GM12878 (cell line): ENCODE measurements around the gene RPS3. TPM values are rescaled to one million over a fixed set of nuclear protein-coding genes. Genes with fewer than 3 reads are reported as not detected.

Experiments
- ATAC-seq: fragments of 200-7000 bp; cut with Tn5 transposase; 3 replicates; pipeline ENCODE4 v1.9.1; 2020; ENCODE audit warnings: mild to moderate bottlenecking, moderate library complexity
- BruUV-seq: library from RNA; stranded (reverse); fragments of 400-500 nt; replicated peaks from 2 replicates; lab custom pipeline; 2021; lab: Mats Ljungman, UMichigan
- CTCF ChIA-PET: fragments of 300-600 bp; sonication (Branson Sonifier 250); formaldehyde crosslinking; extraction: SDS; loops from one replicate; lab custom pipeline; 2021; ENCODE audit warnings: inconsistent platforms; lab: Yijun Ruan, JAX
- POLR2A ChIA-PET: fragments of 350-600 bp; formaldehyde crosslinking; extraction: SDS; loops from one replicate; lab custom pipeline; 2021; ENCODE audit warnings: inconsistent platforms; lab: Charles Lee
- RAD21 ChIA-PET: fragments of 300-600 bp; sonication (Branson Sonifier 250); formaldehyde crosslinking; loops from one replicate; lab custom pipeline; 2023; ENCODE audit warnings: antibody characterized with exemption; ENCODE audit not compliant: unreplicated experiment; lab: Charles Lee
- SMC1A ChIA-PET: fragments of 300-600 bp; sonication (Branson Sonifier 250); formaldehyde crosslinking; loops from one replicate; lab custom pipeline; 2023; ENCODE audit not compliant: unreplicated experiment, uncharacterized antibody; lab: Charles Lee
- DNase-seq: peaks from one replicate; pipeline ENCODE4 v3.0.0-alpha.2; 2011; ENCODE audit warnings: low read depth, low spot score
- FAIRE-seq: peaks from 3 replicates; lab custom pipeline; 2011; peaks lifted over from hg19 to GRCh38; lab: Jason Lieb, UNC
- H2AFZ ChIP-seq: 2 replicates; pipeline ENCODE4 v1.6.0; 2011; ENCODE audit warnings: low read depth, low read length, control low read depth; ENCODE audit not compliant: control insufficient read depth
- H3K27ac ChIP-seq: 2 replicates; pipeline ENCODE4 v1.5.1; 2011; ENCODE audit warnings: control low read depth; ENCODE audit not compliant: control insufficient read depth, insufficient read depth
- H3K27me3 ChIP-seq, 2 experiments: replicated peaks in 1 of 2; 2 replicates each; pipeline versions ENCODE4 v1.6.0 to v1.6.1; 2011; ENCODE audit warnings: low read length in 1 of 2; ENCODE audit not compliant: control insufficient read depth in 2 of 2, insufficient read depth in 2 of 2
- H3K36me3 ChIP-seq, 2 experiments: 2 replicates each; pipeline ENCODE4 v1.5.1; 2011; ENCODE audit warnings: low read length in 1 of 2; ENCODE audit not compliant: control insufficient read depth in 2 of 2, insufficient read depth in 2 of 2
- H3K4me1 ChIP-seq: 2 replicates; pipeline ENCODE4 v1.6.1; 2011; ENCODE audit warnings: mild to moderate bottlenecking, low read length, moderate library complexity, mixed read lengths; ENCODE audit not compliant: control insufficient read depth, insufficient read depth
- H3K4me2 ChIP-seq: 2 replicates; pipeline ENCODE4 v1.6.0; 2011; ENCODE audit warnings: control low read depth; ENCODE audit not compliant: control insufficient read depth, insufficient read depth
- H3K4me3 ChIP-seq: fragments of 200-600 bp; sonication (generic); 2 replicates; pipeline ENCODE4 v1.5.1; 2016
- H3K79me2 ChIP-seq: 2 replicates; pipeline ENCODE4 v1.6.0; 2011; ENCODE audit warnings: low read length; ENCODE audit not compliant: control insufficient read depth, insufficient read depth
- H3K9ac ChIP-seq: 2 replicates; pipeline ENCODE4 v1.8.0; 2011; ENCODE audit warnings: low read length, control low read depth, mixed read lengths; ENCODE audit not compliant: control insufficient read depth, insufficient read depth
- H3K9me3 ChIP-seq: replicated peaks from 3 replicates; pipeline ENCODE4 v1.5.1; 2011; ENCODE audit warnings: mild to moderate bottlenecking, low read length; ENCODE audit not compliant: control insufficient read depth, insufficient read depth
- H4K20me1 ChIP-seq: 2 replicates; pipeline ENCODE4 v1.6.0; 2011; ENCODE audit not compliant: control insufficient read depth, insufficient read depth
- CBX3 ChIP-seq: fragments of 200-600 bp; sonication (generic); IDR thresholded peaks from 2 replicates; pipeline ENCODE4 v1.6.1; 2016; ENCODE audit warnings: low read depth, borderline replicate concordance
- EGR1 ChIP-seq, 2 experiments: IDR thresholded peaks; 1 replicate in 1 of 2; 2 replicates in 1 of 2; pipeline ENCODE4 v1.6.1; 2011 to 2012; ENCODE audit warnings: low read depth in 2 of 2, low read length in 2 of 2, borderline replicate concordance in 1 of 2, mild to moderate bottlenecking in 1 of 2, moderate library complexity in 1 of 2
- POLR2A ChIP-seq: IDR thresholded peaks from 2 replicates; pipeline ENCODE4 v1.6.1; 2011; ENCODE audit warnings: low read depth, mild to moderate bottlenecking, low read length
- POLR2AphosphoS2 ChIP-seq: IDR thresholded peaks from 2 replicates; pipeline ENCODE4 v1.6.1; 2011; ENCODE audit warnings: low read depth, mild to moderate bottlenecking, low read length, improper control_type of control experiment, moderate library complexity
- SMAD5 ChIP-seq: IDR thresholded peaks from 2 replicates; pipeline ENCODE4 v1.6.1; 2016; ENCODE audit warnings: antibody characterized with exemption, low read depth
- WRNIP1 ChIP-seq: IDR thresholded peaks from 2 replicates; pipeline ENCODE4 v1.6.1; 2011; ENCODE audit warnings: low read depth, low read length, improper control_type of control experiment, borderline replicate concordance
- ZNF622 ChIP-seq: fragments of 450-650 bp; IDR thresholded peaks from 2 replicates; pipeline ENCODE4 v1.6.1; 2017; ENCODE audit warnings: mild to moderate bottlenecking, inconsistent platforms
- ZSCAN29 ChIP-seq: fragments of 450-650 bp; IDR thresholded peaks from 2 replicates; pipeline ENCODE4 v1.6.1; 2017; ENCODE audit warnings: mild to moderate bottlenecking, moderate library complexity
- WGBS: methylation state at CpG from one replicate; pipeline ENCODE4 v1.1.6; 2016; ENCODE audit warnings: low lambda C conversion rate; ENCODE audit not compliant: insufficient replicate concordance, insufficient coverage; ENCODE audit errors: missing lambda C conversion rate; 5-methylcytosine and 5-hydroxymethylcytosine counted together
- in situ Hi-C: fragments of 300-500 bp; cut with MboI; formaldehyde crosslinking; loops from 9 replicates; pipeline ENCODE4 v1.14.3; 2018; ENCODE audit warnings: mixed read lengths
- intact Hi-C: fragments of 100-400 bp; cut with micrococcal nuclease; formaldehyde crosslinking; loops from one replicate; pipeline ENCODE4 v1.14.2; 2022; ENCODE audit not compliant: unreplicated experiment
- polyA plus RNA-seq, 11 experiments: library from polyadenylated mRNA; depleted of rRNA in 4 of 11; unstranded in 6 of 11; stranded (reverse) in 5 of 11; fragments of >200 nt; fragmentation: Nextera tagmentation in 4 of 11; fragmentation: Illumina TruSeq in 1 of 11; extraction: Ambion mirVana in 4 of 11; extraction: Trizol in 1 of 11; gene quantifications; 1 replicate in 1 of 11; 2 replicates in 10 of 11; pipeline versions ENCODE4 v1.2.1 to v1.2.3, GENCODE V29; 2011 to 2016; ENCODE audit warnings: inconsistent platforms in 2 of 11, missing spikeins in 2 of 11, low read depth in 1 of 11
- total RNA-seq, 4 experiments: library from RNA; depleted of rRNA in 3 of 4; stranded (reverse); fragments of >200 nt in 3 of 4; fragmentation: Illumina TruSeq in 1 of 4; extraction: Trizol in 1 of 4; gene quantifications; 2 replicates each; pipeline versions ENCODE4 v1.2.1 to v1.2.3, GENCODE V29; 2013 to 2021
- TF ChIP-seq, protein P1 (sequence below): fragments of 450-650 bp; formaldehyde crosslinking; IDR thresholded peaks from 2 replicates; pipeline ENCODE4 v1.4.0; 2020; ENCODE audit warnings: mild to moderate bottlenecking, moderate library complexity
- TF ChIP-seq, protein P2 (sequence below): IDR thresholded peaks from 2 replicates; pipeline ENCODE4 v1.6.1; 2011; ENCODE audit warnings: borderline replicate concordance, low read depth, mild to moderate bottlenecking, moderate library complexity, mixed read lengths, low read length; ENCODE audit not compliant: insufficient read depth; ENCODE audit errors: extremely low read length
- TF ChIP-seq, protein P3 (sequence below): fragments of 450-650 bp; IDR thresholded peaks from 2 replicates; pipeline ENCODE4 v1.6.1; 2017; ENCODE audit warnings: borderline replicate concordance
- TF ChIP-seq, protein P4 (sequence below): IDR thresholded peaks from 2 replicates; pipeline ENCODE4 v1.6.1; 2011; ENCODE audit warnings: mild to moderate bottlenecking, low read depth, low read length, moderate library complexity; ENCODE audit not compliant: insufficient replicate concordance
- TF ChIP-seq, protein P5 (sequence below): IDR thresholded peaks from 2 replicates; pipeline ENCODE4 v1.6.1; 2011; ENCODE audit warnings: low read depth, low read length, improper control_type of control experiment, borderline replicate concordance

Gene RPS3
- total and polyA plus RNA-seq, 10 of the 15 experiments (the other 5 are each of a cell fraction or from before 2014, with no cell fraction given), result 2,127 to 9,556 (median 4,327) TPM

DNA sequence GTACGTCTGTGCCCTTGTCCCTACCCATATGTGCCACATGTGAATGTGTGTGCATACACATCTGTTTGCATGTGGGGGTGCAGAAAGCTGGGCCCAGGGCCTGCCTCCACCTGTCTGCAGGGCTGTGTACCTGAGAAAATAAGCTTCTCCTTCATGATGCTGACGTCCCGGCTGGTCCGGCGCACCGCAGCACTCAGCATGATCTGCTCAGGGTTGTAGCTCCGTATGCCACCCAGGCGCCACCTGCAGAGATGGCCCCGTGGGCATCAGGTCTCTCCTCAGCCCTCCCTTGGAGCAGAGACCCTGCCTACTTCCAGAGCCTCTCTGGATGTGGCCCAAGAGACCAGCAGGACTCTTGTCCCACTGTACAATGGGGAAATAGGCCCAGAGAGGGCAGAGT, 37.5 kb downstream of the RPS3 start (continued):
- TF ChIP-seq WRNIP1, result no peak
- TF ChIP-seq, protein P1, sequence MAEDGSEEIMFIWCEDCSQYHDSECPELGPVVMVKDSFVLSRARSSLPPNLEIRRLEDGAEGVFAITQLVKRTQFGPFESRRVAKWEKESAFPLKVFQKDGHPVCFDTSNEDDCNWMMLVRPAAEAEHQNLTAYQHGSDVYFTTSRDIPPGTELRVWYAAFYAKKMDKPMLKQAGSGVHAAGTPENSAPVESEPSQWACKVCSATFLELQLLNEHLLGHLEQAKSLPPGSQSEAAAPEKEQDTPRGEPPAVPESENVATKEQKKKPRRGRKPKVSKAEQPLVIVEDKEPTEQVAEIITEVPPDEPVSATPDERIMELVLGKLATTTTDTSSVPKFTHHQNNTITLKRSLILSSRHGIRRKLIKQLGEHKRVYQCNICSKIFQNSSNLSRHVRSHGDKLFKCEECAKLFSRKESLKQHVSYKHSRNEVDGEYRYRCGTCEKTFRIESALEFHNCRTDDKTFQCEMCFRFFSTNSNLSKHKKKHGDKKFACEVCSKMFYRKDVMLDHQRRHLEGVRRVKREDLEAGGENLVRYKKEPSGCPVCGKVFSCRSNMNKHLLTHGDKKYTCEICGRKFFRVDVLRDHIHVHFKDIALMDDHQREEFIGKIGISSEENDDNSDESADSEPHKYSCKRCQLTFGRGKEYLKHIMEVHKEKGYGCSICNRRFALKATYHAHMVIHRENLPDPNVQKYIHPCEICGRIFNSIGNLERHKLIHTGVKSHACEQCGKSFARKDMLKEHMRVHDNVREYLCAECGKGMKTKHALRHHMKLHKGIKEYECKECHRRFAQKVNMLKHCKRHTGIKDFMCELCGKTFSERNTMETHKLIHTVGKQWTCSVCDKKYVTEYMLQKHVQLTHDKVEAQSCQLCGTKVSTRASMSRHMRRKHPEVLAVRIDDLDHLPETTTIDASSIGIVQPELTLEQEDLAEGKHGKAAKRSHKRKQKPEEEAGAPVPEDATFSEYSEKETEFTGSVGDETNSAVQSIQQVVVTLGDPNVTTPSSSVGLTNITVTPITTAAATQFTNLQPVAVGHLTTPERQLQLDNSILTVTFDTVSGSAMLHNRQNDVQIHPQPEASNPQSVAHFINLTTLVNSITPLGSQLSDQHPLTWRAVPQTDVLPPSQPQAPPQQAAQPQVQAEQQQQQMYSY, result no peak
- no peak for TF ChIP-seq CBX3
- TF ChIP-seq ZNF622, result no peak
- TF ChIP-seq POLR2A, result no peak
- TF ChIP-seq, all 136 proteins: peak for 0

DNA sequence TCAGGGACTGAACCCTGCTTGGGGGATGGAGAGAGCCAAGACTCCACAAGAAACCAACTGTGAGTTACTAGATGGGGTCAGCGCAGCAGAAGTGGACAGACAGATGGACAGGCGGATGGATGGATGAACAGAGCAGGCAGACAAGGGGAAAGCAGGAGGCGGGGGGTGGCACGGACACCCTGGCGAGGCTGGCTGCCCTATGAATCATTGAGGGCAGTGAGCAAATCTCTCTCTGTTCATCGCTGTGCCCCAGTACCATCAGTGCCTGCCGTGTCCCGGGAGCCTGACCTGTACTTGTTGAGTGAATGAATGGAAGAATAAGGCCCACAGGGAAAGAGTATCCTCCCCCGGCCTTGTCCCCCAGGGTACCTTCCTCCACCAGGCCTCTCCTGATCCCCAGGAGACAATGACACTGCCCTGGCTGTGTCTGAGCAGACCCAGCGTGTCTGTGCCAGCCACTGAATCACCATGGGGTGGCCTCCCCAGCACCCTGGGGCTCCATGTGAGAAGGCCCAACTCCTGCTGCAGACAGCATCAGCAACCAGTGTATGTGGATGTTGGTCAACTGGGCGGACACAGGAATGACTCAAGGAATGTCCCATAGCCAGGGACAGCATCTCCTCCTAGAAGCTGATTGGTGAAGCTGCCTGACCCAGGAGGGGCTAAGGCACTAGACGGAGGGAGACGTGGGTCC, 38.8 kb downstream of the RPS3 start:
- in situ Hi-C loops, result no loop called here
- TF ChIP-seq, protein P2, sequence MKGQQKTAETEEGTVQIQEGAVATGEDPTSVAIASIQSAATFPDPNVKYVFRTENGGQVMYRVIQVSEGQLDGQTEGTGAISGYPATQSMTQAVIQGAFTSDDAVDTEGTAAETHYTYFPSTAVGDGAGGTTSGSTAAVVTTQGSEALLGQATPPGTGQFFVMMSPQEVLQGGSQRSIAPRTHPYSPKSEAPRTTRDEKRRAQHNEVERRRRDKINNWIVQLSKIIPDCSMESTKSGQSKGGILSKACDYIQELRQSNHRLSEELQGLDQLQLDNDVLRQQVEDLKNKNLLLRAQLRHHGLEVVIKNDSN, result no peak
- TF ChIP-seq, protein P3, sequence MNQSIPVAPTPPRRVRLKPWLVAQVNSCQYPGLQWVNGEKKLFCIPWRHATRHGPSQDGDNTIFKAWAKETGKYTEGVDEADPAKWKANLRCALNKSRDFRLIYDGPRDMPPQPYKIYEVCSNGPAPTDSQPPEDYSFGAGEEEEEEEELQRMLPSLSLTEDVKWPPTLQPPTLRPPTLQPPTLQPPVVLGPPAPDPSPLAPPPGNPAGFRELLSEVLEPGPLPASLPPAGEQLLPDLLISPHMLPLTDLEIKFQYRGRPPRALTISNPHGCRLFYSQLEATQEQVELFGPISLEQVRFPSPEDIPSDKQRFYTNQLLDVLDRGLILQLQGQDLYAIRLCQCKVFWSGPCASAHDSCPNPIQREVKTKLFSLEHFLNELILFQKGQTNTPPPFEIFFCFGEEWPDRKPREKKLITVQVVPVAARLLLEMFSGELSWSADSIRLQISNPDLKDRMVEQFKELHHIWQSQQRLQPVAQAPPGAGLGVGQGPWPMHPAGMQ, result no peak
- TF ChIP-seq ZSCAN29 (no peak), SMAD5 (no peak), EGR1 (IDR thresholded peaks at IDR 0.05; ENCODE audit: borderline replicate concordance in 1 of 2, low read depth in 2 of 2, low read length in 2 of 2) (no peak), POLR2AphosphoS2 (no peak)
- TF ChIP-seq, protein P4, sequence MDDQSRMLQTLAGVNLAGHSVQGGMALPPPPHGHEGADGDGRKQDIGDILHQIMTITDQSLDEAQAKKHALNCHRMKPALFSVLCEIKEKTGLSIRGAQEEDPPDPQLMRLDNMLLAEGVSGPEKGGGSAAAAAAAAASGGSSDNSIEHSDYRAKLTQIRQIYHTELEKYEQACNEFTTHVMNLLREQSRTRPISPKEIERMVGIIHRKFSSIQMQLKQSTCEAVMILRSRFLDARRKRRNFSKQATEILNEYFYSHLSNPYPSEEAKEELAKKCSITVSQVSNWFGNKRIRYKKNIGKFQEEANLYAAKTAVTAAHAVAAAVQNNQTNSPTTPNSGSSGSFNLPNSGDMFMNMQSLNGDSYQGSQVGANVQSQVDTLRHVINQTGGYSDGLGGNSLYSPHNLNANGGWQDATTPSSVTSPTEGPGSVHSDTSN, result no peak
- TF ChIP-seq, protein P5, sequence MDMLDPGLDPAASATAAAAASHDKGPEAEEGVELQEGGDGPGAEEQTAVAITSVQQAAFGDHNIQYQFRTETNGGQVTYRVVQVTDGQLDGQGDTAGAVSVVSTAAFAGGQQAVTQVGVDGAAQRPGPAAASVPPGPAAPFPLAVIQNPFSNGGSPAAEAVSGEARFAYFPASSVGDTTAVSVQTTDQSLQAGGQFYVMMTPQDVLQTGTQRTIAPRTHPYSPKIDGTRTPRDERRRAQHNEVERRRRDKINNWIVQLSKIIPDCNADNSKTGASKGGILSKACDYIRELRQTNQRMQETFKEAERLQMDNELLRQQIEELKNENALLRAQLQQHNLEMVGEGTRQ, result no peak

More for the DNA sequence above, 38.8 kb downstream of the RPS3 start:
- Histone ChIP-seq H2AFZ (no peak overlapping the region), H3K27me3 (no peaks in the 10 kb centered on the region; a peak in 1 of 4 replicates), H3K79me2 (no peaks in the 10 kb centered on the region), H3K4me2 (no peak overlapping the region), H3K4me1 (no peaks in the 10 kb centered on the region), H4K20me1 (no peaks in the 10 kb centered on the region; the same call in 1 of the 2 replicates), H3K4me3 (no peak overlapping the region), H3K9ac (no peak overlapping the region), H3K9me3 (no peaks in the 10 kb centered on the region), H3K36me3 (no peaks in the 10 kb centered on the region; a peak in 1 of 4 replicates), H3K27ac (no peak overlapping the region)
- CTCF ChIA-PET, result interaction anchor here (1.1 to 9.1 kb wide), 2 partner anchors 13 to 89 kb away, joined by 3 to 288 read pairs; partner anchors contain the start of gene GDPD5
- POLR2A ChIA-PET, result no interaction called here
- no peak for ATAC-seq
- RAD21 ChIA-PET, result no interaction called here
- WGBS, result 36% methylated on average over 13 of the region's 13 CpGs
- SMC1A ChIA-PET, result interaction anchor here (1.1 kb wide), 1 partner anchor 50 kb away, joined by 3 read pairs; no protein-coding TSS in a partner anchor
- intact Hi-C loops, result no loop called here
- BruUV-seq, result no TSS peak
- no peak for DNase-seq
- FAIRE-seq, result no peak
